Stimulated activated CD4-positive, alpha-beta T cell treated with anti-CD3 and anti-CD28 coated beads, TNF-alpha, amount 100 ng/mL, for 1 hour (primary cell): ENCODE measurements around the gene ABHD15.

Source experiments
- DNase-seq, 3 donors: peaks; one replicate each; pipeline ENCODE4 v3.0.0-alpha.2; 2020; ENCODE audit warnings: low read depth in 3 of 3, low spot score in 1 of 3

Gene ABHD15

GRCh38 chr17:29594519-29595090, 27.8 kb upstream of the ABHD15 start:
- no peak for DNase-seq

- DNase-seq = no peak
Measured at GRCh38 chr17:29593591-29594518, 27.0 kb upstream of the ABHD15 start.

- no peak for DNase-seq
Measured at GRCh38 chr17:29592850-29593551, 26.2 kb upstream of the ABHD15 start, which contains the start of gene ANKRD13B. ANKRD13B (plus strand) TSS chr17:29593132; CDS start chr17:29593622, 490 bp downstream.

- peak; percentile 35 to 75 (median 40) for DNase-seq
Measured at GRCh38 chr17:29591737-29592608, 25.1 kb upstream of the ABHD15 start.

GRCh38 chr17:29591146-29591736, 24.4 kb upstream of the ABHD15 start:
- DNase-seq = no peak

- DNase-seq = no peak
Measured at GRCh38 chr17:29590411-29591145, 23.7 kb upstream of the ABHD15 start.

- peak in 2 of 3 donors; percentile 70 to 79 for DNase-seq
Measured at GRCh38 chr17:29589524-29590410, 22.9 kb upstream of the ABHD15 start, which contains the start of gene GIT1. GIT1 (minus strand) TSS chr17:29589648; CDS start chr17:29589378, 270 bp downstream.

GRCh38 chr17:29588562-29589411, 21.9 kb upstream of the ABHD15 start:
- DNase-seq = peak in 1 of 3 donors; percentile 43

- no peak for DNase-seq
Measured at GRCh38 chr17:29588017-29588561, 21.3 kb upstream of the ABHD15 start.

GRCh38 chr17:29587591-29587990, 20.8 kb upstream of the ABHD15 start:
- no peak for DNase-seq

- DNase-seq = no peak
Measured at GRCh38 chr17:29586676-29587469, 20.0 kb upstream of the ABHD15 start.

GRCh38 chr17:29585080-29585751, 18.4 kb upstream of the ABHD15 start:
- DNase-seq = no peak

- DNase-seq = no peak
Measured at GRCh38 chr17:29584452-29585079, 17.7 kb upstream of the ABHD15 start.

GRCh38 chr17:29583324-29584248, 16.7 kb upstream of the ABHD15 start:
- no peak for DNase-seq
